GM12891 (cell line): Measurements from ENCODE around the gene TXNL4A.

Source experiments
- POLR2A ChIP-seq: IDR thresholded peaks from 2 replicates; pipeline ENCODE4 v1.6.1; 2011; ENCODE audit warnings: low read depth, low read length, control low read depth
- POLR2AphosphoS5 ChIP-seq: IDR thresholded peaks from 2 replicates; pipeline ENCODE4 v1.6.1; 2011; ENCODE audit warnings: low read depth, low read length, control low read depth
- POU2F2 ChIP-seq: IDR thresholded peaks from 2 replicates; pipeline ENCODE4 v1.6.1; 2011; ENCODE audit warnings: low read depth, mild to moderate bottlenecking, control low read depth, low read length, moderate library complexity

- TF ChIP-seq POU2F2 (no peak), POLR2AphosphoS5 (no peak), POLR2A (no peak)
These were observed 58.2 kb downstream of the TXNL4A start for GRCh38 chr18:79930020-79930642.
